HepG2 (cell line): Measurements from ENCODE around the gene MIPEP. TPM values are rescaled to one million over a fixed set of nuclear protein-coding genes. Genes with fewer than 3 reads are reported as not detected.

ENCODE experiments used
- ATAC-seq: fragments of 200-7000 bp; cut with Tn5 transposase; 3 replicates; pipeline ENCODE4 v1.9.1; 2020; ENCODE audit warnings: mild to moderate bottlenecking, moderate library complexity
- BruUV-seq: library from RNA; stranded (reverse); fragments of 400-500 nt; replicated peaks from 2 replicates; lab custom pipeline; 2021; lab: Mats Ljungman, UMichigan
- CTCF ChIA-PET: fragments of 300-600 bp; formaldehyde crosslinking; extraction: SDS; loops from one replicate; lab custom pipeline; 2021; ENCODE audit warnings: low total read pairs, inconsistent platforms, low intra/inter-chr PET ratio; lab: Yijun Ruan, JAX
- POLR2A ChIA-PET: fragments of 350-600 bp; sonication (Branson Sonifier 250); formaldehyde crosslinking; loops from one replicate; lab custom pipeline; 2020; ENCODE audit warnings: antibody characterized with exemption, inconsistent platforms; lab: Yijun Ruan, JAX
- DNase-seq: peaks from one replicate; pipeline ENCODE4 v3.0.0-alpha.2; 2015; ENCODE audit warnings: low spot score
- FAIRE-seq: peaks from 3 replicates; lab custom pipeline; 2011; peaks lifted over from hg19 to GRCh38; lab: Jason Lieb, UNC
- H2AFZ ChIP-seq: one replicate; pipeline ENCODE4 v1.6.1; 2011; ENCODE audit warnings: low read length, inconsistent platforms
- H3K27ac ChIP-seq: fragments of 300-600 bp; 3 replicates; pipeline ENCODE4 v1.8.0; 2011; ENCODE audit warnings: mixed run types, mild to moderate bottlenecking, mixed read lengths, low read length, inconsistent platforms; ENCODE audit not compliant: insufficient read depth; ENCODE audit errors: extremely low read length
- H3K27me3 ChIP-seq, 2 experiments: fragments of 200-600 bp in 1 of 2; 2 replicates in 1 of 2; 3 replicates in 1 of 2; pipeline versions ENCODE4 v1.6.0 to v1.8.0; 2011; ENCODE audit warnings: low read length in 2 of 2, mild to moderate bottlenecking in 2 of 2, moderate library complexity in 2 of 2, inconsistent platforms in 1 of 2; ENCODE audit not compliant: insufficient read depth in 2 of 2, control insufficient read depth in 1 of 2
- H3K36me3 ChIP-seq, 2 experiments: fragments of 200-600 bp in 1 of 2; replicated peaks in 1 of 2; 2 replicates in 1 of 2; 3 replicates in 1 of 2; pipeline versions ENCODE4 v1.5.1 to v1.8.0; 2011; ENCODE audit warnings: low read length in 2 of 2, inconsistent platforms in 1 of 2; ENCODE audit not compliant: insufficient read depth in 2 of 2, control insufficient read depth in 1 of 2
- H3K4me1 ChIP-seq: 2 replicates; pipeline ENCODE4 v1.5.1; 2012; ENCODE audit warnings: low read length, inconsistent platforms; ENCODE audit not compliant: insufficient read depth
- H3K4me2 ChIP-seq: 2 replicates; pipeline ENCODE4 v1.6.0; 2011; ENCODE audit warnings: low read depth, low read length, inconsistent platforms
- H3K4me3 ChIP-seq, 3 experiments: fragments of 200-600 bp in 1 of 3; sonication (generic), shearing (Covaris generic) in 1 of 3; replicated peaks in 1 of 3; 2 replicates each; pipeline ENCODE4 v1.5.1; 2011 to 2016; ENCODE audit warnings: low read length in 3 of 3, inconsistent platforms in 2 of 3, low read depth in 2 of 3, mild to moderate bottlenecking in 2 of 3, control low read depth in 1 of 3, mixed read lengths in 1 of 3; ENCODE audit not compliant: insufficient read depth in 1 of 3
- H3K79me2 ChIP-seq: one replicate; pipeline ENCODE4 v1.6.1; 2011; ENCODE audit warnings: low read length, inconsistent platforms; ENCODE audit not compliant: insufficient read depth
- H3K9ac ChIP-seq: 2 replicates; pipeline ENCODE4 v1.6.0; 2011; ENCODE audit warnings: mild to moderate bottlenecking, low read depth, low read length, inconsistent platforms; ENCODE audit not compliant: insufficient read depth
- H3K9me3 ChIP-seq: 2 replicates; pipeline ENCODE4 v1.5.1; 2012; ENCODE audit warnings: mild to moderate bottlenecking, low read length
- H4K20me1 ChIP-seq: 2 replicates; pipeline ENCODE4 v1.6.0; 2011; ENCODE audit warnings: inconsistent platforms, mild to moderate bottlenecking, low read length, moderate library complexity; ENCODE audit not compliant: insufficient read depth
- GATAD1 ChIP-seq: IDR thresholded peaks from 2 replicates; pipeline ENCODE4 v1.6.1; 2016; ENCODE audit warnings: missing genetic modification reagents, missing compliant biosample characterization
- KLF12 ChIP-seq: sonication (generic); formaldehyde crosslinking; IDR thresholded peaks from 2 replicates; pipeline ENCODE4 v1.4.0; 2020; ENCODE audit warnings: missing genetic modification reagents, borderline replicate concordance
- MAZ ChIP-seq, 2 experiments: sonication (generic) in 1 of 2; formaldehyde crosslinking in 1 of 2; IDR thresholded peaks; 2 replicates each; pipeline versions ENCODE4 v1.5.0 to v1.6.1; 2012 to 2020; ENCODE audit warnings: low read depth in 2 of 2, mild to moderate bottlenecking in 2 of 2, borderline replicate concordance in 1 of 2, improper control_type of control experiment in 1 of 2, low read length in 1 of 2, missing genetic modification reagents in 1 of 2, moderate library complexity in 1 of 2
- MIXL1 ChIP-seq: IDR thresholded peaks from 2 replicates; pipeline ENCODE4 v1.6.1; 2016
- RELA ChIP-seq: sonication (generic); formaldehyde crosslinking; IDR thresholded peaks from 2 replicates; pipeline ENCODE4 v1.4.0; 2020; ENCODE audit warnings: missing genetic modification reagents
- SUZ12 ChIP-seq: fragments of 150-350 bp; IDR thresholded peaks from 2 replicates; pipeline ENCODE4 v1.6.1; 2014; ENCODE audit warnings: low read depth, low read length
- ZKSCAN8 ChIP-seq: IDR thresholded peaks from 2 replicates; pipeline ENCODE4 v1.6.1; 2016; ENCODE audit warnings: borderline replicate concordance, missing genetic modification reagents, missing compliant biosample characterization
- ZNF24 ChIP-seq: fragments of 450-650 bp; IDR thresholded peaks from 2 replicates; pipeline ENCODE4 v1.6.1; 2017; ENCODE audit warnings: antibody characterized with exemption, mild to moderate bottlenecking
- ZNF263 ChIP-seq: sonication (generic); formaldehyde crosslinking; IDR thresholded peaks from 2 replicates; pipeline ENCODE4 v1.4.0; 2020; ENCODE audit warnings: missing genetic modification reagents
- ZNF772 ChIP-seq: sonication (generic); formaldehyde crosslinking; IDR thresholded peaks from 2 replicates; pipeline ENCODE4 v1.5.0; 2020; ENCODE audit warnings: mild to moderate bottlenecking, missing genetic modification reagents
- WGBS: methylation state at CpG from one replicate; pipeline ENCODE4 v1.1.6; 2017; ENCODE audit warnings: low lambda C conversion rate; 5-methylcytosine and 5-hydroxymethylcytosine counted together
- in situ Hi-C: cut with HindIII; loops from 2 replicates; pipeline ENCODE4 v1.10.0; 2017; ENCODE audit warnings: low pct_unique_long_range_greater_than_20kb; ENCODE audit not compliant: extremely low pct_ligation_motif_present
- intact Hi-C: fragments of 100-400 bp; cut with micrococcal nuclease; formaldehyde crosslinking; loops from one replicate; pipeline ENCODE4 v1.10.0; 2022; ENCODE audit not compliant: unreplicated experiment
- polyA plus RNA-seq, 8 experiments: library from polyadenylated mRNA; depleted of rRNA in 3 of 8; stranded (reverse) in 7 of 8; unstranded in 1 of 8; fragments of >200 nt; fragmentation: Illumina TruSeq in 4 of 8; extraction: Trizol in 4 of 8; gene quantifications; 2 replicates each; pipeline versions ENCODE4 v1.2.1 to v1.2.3, GENCODE V29; 2011 to 2016; ENCODE audit warnings: low read depth in 4 of 8, missing spikeins in 1 of 8, mixed read lengths in 1 of 8; ENCODE audit not compliant: insufficient read depth in 1 of 8
- total RNA-seq, 5 experiments: library from RNA; depleted of rRNA; stranded (reverse); fragments of >200 nt; fragmentation: Illumina TruSeq; extraction: Trizol; gene quantifications; 2 replicates each; pipeline ENCODE4 v1.2.3, GENCODE V29; 2016; ENCODE audit warnings: low read depth in 1 of 5
- TF ChIP-seq, protein P1 (sequence below): sonication (generic); formaldehyde crosslinking; IDR thresholded peaks from 2 replicates; pipeline ENCODE4 v1.9.0; 2021; ENCODE audit warnings: missing genetic modification reagents, borderline replicate concordance
- TF ChIP-seq, protein P2 (sequence below), 2 experiments: sonication (generic) in 1 of 2; formaldehyde crosslinking in 1 of 2; IDR thresholded peaks; 2 replicates each; pipeline versions ENCODE4 v1.5.1 to v1.6.1; 2011 to 2020; ENCODE audit warnings: borderline replicate concordance in 1 of 2, low read depth in 1 of 2, low read length in 1 of 2, mild to moderate bottlenecking in 1 of 2, missing genetic modification reagents in 1 of 2, moderate library complexity in 1 of 2

The MIPEP gene
- total and polyA plus RNA-seq, 2 of the 13 experiments (the other 11 are each of a cell fraction or from before 2014, with no cell fraction given), result 9.3 to 24.1 TPM

DNA sequence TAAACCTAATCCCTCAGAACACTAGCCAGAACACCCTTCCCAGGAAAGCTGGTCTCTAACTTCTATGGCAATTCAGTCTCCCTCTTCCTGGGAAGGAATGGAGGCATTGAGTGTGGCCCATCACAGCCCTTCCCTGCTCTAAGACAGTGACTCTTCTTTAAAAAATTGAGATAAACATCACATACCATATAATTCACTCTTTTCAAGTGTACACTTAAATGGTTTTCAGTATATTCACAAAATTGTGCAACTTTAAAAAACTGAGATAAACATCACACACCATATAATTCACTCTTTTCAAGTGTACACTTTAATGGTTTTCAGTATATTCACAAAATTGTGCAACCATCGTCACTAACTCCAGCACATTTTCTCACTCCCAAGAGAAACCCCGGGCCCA is 116.5 kb downstream of the MIPEP start:
- no peak overlapping the region for H3K4me2 ChIP-seq
- H3K27me3 ChIP-seq, result no peaks in the 10 kb centered on the region
- H3K36me3 ChIP-seq, result no peaks in the 10 kb centered on the region
- no peak overlapping the region for H3K27ac ChIP-seq
- no peak for ATAC-seq
- no peaks in the 10 kb centered on the region for H3K9me3 ChIP-seq
- WGBS, result 46% methylated on average over 2 of the region's 2 CpGs
- intact Hi-C loops, result no loop called here
- in situ Hi-C loops, result no loop called here
- no peaks in the 10 kb centered on the region for H3K79me2 ChIP-seq
- TF ChIP-seq KLF12 (CRISPR knock-in tag), result no peak
- TF ChIP-seq, protein P1, sequence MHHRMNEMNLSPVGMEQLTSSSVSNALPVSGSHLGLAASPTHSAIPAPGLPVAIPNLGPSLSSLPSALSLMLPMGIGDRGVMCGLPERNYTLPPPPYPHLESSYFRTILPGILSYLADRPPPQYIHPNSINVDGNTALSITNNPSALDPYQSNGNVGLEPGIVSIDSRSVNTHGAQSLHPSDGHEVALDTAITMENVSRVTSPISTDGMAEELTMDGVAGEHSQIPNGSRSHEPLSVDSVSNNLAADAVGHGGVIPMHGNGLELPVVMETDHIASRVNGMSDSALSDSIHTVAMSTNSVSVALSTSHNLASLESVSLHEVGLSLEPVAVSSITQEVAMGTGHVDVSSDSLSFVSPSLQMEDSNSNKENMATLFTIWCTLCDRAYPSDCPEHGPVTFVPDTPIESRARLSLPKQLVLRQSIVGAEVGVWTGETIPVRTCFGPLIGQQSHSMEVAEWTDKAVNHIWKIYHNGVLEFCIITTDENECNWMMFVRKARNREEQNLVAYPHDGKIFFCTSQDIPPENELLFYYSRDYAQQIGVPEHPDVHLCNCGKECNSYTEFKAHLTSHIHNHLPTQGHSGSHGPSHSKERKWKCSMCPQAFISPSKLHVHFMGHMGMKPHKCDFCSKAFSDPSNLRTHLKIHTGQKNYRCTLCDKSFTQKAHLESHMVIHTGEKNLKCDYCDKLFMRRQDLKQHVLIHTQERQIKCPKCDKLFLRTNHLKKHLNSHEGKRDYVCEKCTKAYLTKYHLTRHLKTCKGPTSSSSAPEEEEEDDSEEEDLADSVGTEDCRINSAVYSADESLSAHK (CRISPR knock-in tag), result no peak
- TF ChIP-seq GATAD1 (CRISPR knock-in tag), result no peak
- TF ChIP-seq MIXL1, result no peak
- TF ChIP-seq ZKSCAN8 (CRISPR knock-in tag), result no peak
- TF ChIP-seq, protein P2, sequence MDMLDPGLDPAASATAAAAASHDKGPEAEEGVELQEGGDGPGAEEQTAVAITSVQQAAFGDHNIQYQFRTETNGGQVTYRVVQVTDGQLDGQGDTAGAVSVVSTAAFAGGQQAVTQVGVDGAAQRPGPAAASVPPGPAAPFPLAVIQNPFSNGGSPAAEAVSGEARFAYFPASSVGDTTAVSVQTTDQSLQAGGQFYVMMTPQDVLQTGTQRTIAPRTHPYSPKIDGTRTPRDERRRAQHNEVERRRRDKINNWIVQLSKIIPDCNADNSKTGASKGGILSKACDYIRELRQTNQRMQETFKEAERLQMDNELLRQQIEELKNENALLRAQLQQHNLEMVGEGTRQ (IDR thresholded peaks at IDR 0.05; ENCODE audit: low read depth, low read length), result no peak
- TF ChIP-seq, protein P2 (CRISPR knock-in tag; IDR thresholded peaks at IDR 0.05; ENCODE audit: borderline replicate concordance), result no peak
- TF ChIP-seq SUZ12, result no peak
- TF ChIP-seq MAZ (IDR thresholded peaks at IDR 0.05; ENCODE audit: borderline replicate concordance, low read depth, low read length), result no peak
- no peak for TF ChIP-seq MAZ (CRISPR knock-in tag; IDR thresholded peaks at IDR 0.05; ENCODE audit: low read depth)
- TF ChIP-seq ZNF263 (CRISPR knock-in tag), result no peak
- no peak for TF ChIP-seq RELA (CRISPR knock-in tag)
- TF ChIP-seq ZNF24, result no peak
- TF ChIP-seq ZNF772 (CRISPR knock-in tag), result no peak
- H4K20me1 ChIP-seq, result no peaks in the 10 kb centered on the region
- H2AFZ ChIP-seq, result no peak overlapping the region
- H3K4me3 ChIP-seq, result no peak overlapping the region
- H3K4me1 ChIP-seq, result no peaks in the 10 kb centered on the region
- ChIA-PET CTCF (no interaction called here), POLR2A (no interaction called here)
- no peak overlapping the region for H3K9ac ChIP-seq
- FAIRE-seq, result no peak
- DNase-seq, result no peak
- BruUV-seq, result no TSS peak
